Natural killer cell (primary cell): ENCODE data around the gene UBALD2. TPM values are rescaled to one million over a fixed set of nuclear protein-coding genes. Genes with fewer than 3 reads are reported as not detected.

Source experiments
- ATAC-seq, 3 donors: fragments of 150-1000 bp in 2 of 3; fragments of 200-7000 bp in 1 of 3; cut with Tn5 transposase; 1 replicate in 1 of 3; 2 replicates in 2 of 3; pipeline ENCODE4 v1.10.0; 2021; ENCODE audit warnings: mild to moderate bottlenecking in 2 of 3, moderate library complexity in 2 of 3
- DNase-seq, 2 donors: peaks; one replicate each; pipeline versions ENCODE4 v3.0.0 to v3.0.0-alpha.2; 2013 to 2021; ENCODE audit warnings: mixed read lengths in 1 of 2
- H3K27ac ChIP-seq: one replicate; pipeline ENCODE4 v1.5.1; 2013; ENCODE audit warnings: mild to moderate bottlenecking, low read length
- H3K27me3 ChIP-seq: one replicate; pipeline ENCODE4 v1.6.1; 2013; ENCODE audit warnings: low read length; ENCODE audit not compliant: control insufficient read depth, insufficient read depth
- H3K36me3 ChIP-seq: one replicate; pipeline ENCODE4 v1.6.1; 2013; ENCODE audit warnings: low read length; ENCODE audit not compliant: control insufficient read depth, insufficient read depth
- H3K4me1 ChIP-seq: one replicate; pipeline ENCODE4 v1.6.1; 2013; ENCODE audit warnings: low read length; ENCODE audit not compliant: control insufficient read depth, insufficient read depth
- H3K4me3 ChIP-seq: one replicate; pipeline ENCODE4 v1.5.1; 2013; ENCODE audit warnings: low read length
- H3K9me3 ChIP-seq: one replicate; pipeline ENCODE4 v1.6.1; 2013; ENCODE audit warnings: low read length; ENCODE audit not compliant: control insufficient read depth, insufficient read depth
- H3K27ac Mint-ChIP-seq, 2 donors: one replicate each; pipeline ENCODE4 v1.8.0; 2022; ENCODE audit warnings: mild to moderate bottlenecking in 2 of 2, mixed read lengths in 2 of 2, moderate library complexity in 1 of 2
- H3K27me3 Mint-ChIP-seq, 2 donors: one replicate each; pipeline ENCODE4 v1.8.0; 2022; ENCODE audit warnings: low read depth in 2 of 2, mixed read lengths in 2 of 2
- H3K36me3 Mint-ChIP-seq: one replicate; pipeline ENCODE4 v1.8.0; 2022; ENCODE audit warnings: mixed read lengths
- H3K4me1 Mint-ChIP-seq, 2 donors: one replicate each; pipeline ENCODE4 v1.8.0; 2022; ENCODE audit warnings: mixed read lengths in 2 of 2
- H3K4me3 Mint-ChIP-seq: one replicate; pipeline ENCODE4 v1.8.0; 2022; ENCODE audit warnings: mild to moderate bottlenecking, moderate library complexity, mixed read lengths
- H3K9me3 Mint-ChIP-seq, 2 donors: one replicate each; pipeline ENCODE4 v1.8.0; 2022; ENCODE audit warnings: mixed read lengths in 2 of 2
- CTCF ChIP-seq: fragments of 200-600 bp; IDR thresholded peaks from one replicate; pipeline ENCODE4 v1.8.0; 2022; ENCODE audit warnings: antibody characterized with exemption
- WGBS: methylation state at CpG from one replicate; pipeline ENCODE4 v1.1.7; 2013; ENCODE audit warnings: missing lambda C conversion rate; ENCODE audit not compliant: insufficient coverage; 5-methylcytosine and 5-hydroxymethylcytosine counted together
- intact Hi-C: fragments of 100-400 bp; cut with micrococcal nuclease; formaldehyde crosslinking; loops from one replicate; pipeline ENCODE4 v1.14.2; 2022
- total RNA-seq, 4 donors: library from RNA; stranded (reverse); fragments of 120-200 nt in 1 of 4; gene quantifications; one replicate each; pipeline versions ENCODE4 v1.2.3 to v1.2.4, GENCODE V29; 2013 to 2022

Gene UBALD2
- total RNA-seq, 3 donors from 2014 or later (not counting 1 experiment from before 2014, with no cell fraction given), result 171 to 287 (median 189) TPM

- no peaks in the 10 kb centered on the region for H3K4me1 ChIP-seq
- no peak overlapping the region for H3K27ac Mint-ChIP-seq
- no peaks in the 10 kb centered on the region for H3K9me3 ChIP-seq
- H3K4me3 Mint-ChIP-seq, result no peak overlapping the region
- H3K9me3 Mint-ChIP-seq, result no peaks in the 10 kb centered on the region
- H3K27me3 ChIP-seq, result no peaks in the 10 kb centered on the region
- no peaks in the 10 kb centered on the region for H3K4me1 Mint-ChIP-seq
- intact Hi-C loops, result no loop called here
- H3K27ac ChIP-seq, result no peak overlapping the region
- no peaks in the 10 kb centered on the region for H3K27me3 Mint-ChIP-seq
- no peaks in the 10 kb centered on the region for H3K36me3 ChIP-seq
- no peak for TF ChIP-seq CTCF
- H3K4me3 ChIP-seq, result no peak overlapping the region
- 96% methylated on average over 7 of the region's 7 CpGs for WGBS
- ATAC-seq, result no peak
- DNase-seq, result no peak
- H3K36me3 Mint-ChIP-seq, result no peaks in the 10 kb centered on the region
Observed at GRCh38 chr17:76293106-76293505, 28.0 kb downstream of the UBALD2 start.

DNA sequence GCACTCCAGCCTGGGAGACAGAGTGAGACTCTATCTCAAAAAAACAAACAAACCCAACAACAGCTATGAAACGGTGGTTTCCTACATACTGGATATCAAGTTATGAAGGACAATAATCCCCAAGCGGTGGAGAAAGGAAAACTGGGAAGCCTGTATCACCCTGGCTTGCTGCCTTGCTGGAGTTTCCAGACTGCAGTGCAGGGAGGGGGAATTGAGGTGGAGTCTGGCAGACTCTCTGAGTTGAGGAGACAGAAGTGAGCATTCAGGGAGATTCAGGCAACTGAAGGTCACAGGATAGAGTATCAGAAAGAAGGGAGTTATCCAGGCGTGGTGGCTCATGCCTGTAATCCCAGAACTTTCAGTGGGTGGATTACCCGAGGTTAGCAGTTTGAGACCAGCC is 31.0 kb downstream of the UBALD2 start:
- no peak overlapping the region for H3K27ac ChIP-seq
- Mint-ChIP-seq H3K4me3 (no peak overlapping the region), H3K27me3 (no peaks in the 10 kb centered on the region), H3K4me1 (no peaks in the 10 kb centered on the region), H3K36me3 (no peaks in the 10 kb centered on the region), H3K9me3 (no peaks in the 10 kb centered on the region), H3K27ac (no peak overlapping the region)
- DNase-seq, result no peak
- H3K4me1 ChIP-seq, result no peaks in the 10 kb centered on the region
- no peak overlapping the region for H3K4me3 ChIP-seq
- no peak for ATAC-seq
- H3K36me3 ChIP-seq, result no peaks in the 10 kb centered on the region
- intact Hi-C loops, result no loop called here
- no peaks in the 10 kb centered on the region for H3K27me3 ChIP-seq
- no peaks in the 10 kb centered on the region for H3K9me3 ChIP-seq
- 94% methylated on average over 4 of the region's 4 CpGs for WGBS
- TF ChIP-seq CTCF, result no peak

DNA sequence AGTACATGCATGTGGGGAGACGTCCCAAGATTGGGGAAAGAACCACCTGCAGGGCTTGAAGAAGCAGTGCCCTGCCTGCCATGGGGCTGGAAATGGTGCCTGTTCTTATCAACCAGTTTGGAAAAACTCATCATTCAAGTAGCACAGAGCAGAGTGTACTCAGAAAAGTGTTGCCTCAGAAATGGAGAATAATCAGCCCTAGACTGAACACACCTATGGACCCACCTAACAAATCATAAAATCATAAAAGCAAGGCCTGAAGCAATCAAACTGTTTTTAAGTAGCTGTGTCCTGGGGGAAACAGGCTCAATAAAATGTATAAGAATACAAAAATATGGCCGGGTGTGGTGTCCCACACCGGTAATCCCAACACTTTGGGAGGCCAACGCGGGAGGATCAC is 31.7 kb downstream of the UBALD2 start:
- no peak for ATAC-seq
- no peaks in the 10 kb centered on the region for H3K9me3 Mint-ChIP-seq
- Histone ChIP-seq H3K27ac (no peak overlapping the region), H3K9me3 (no peaks in the 10 kb centered on the region), H3K4me1 (no peaks in the 10 kb centered on the region), H3K4me3 (no peak overlapping the region), H3K36me3 (no peaks in the 10 kb centered on the region), H3K27me3 (no peaks in the 10 kb centered on the region)
- 97% methylated on average over 5 of the region's 5 CpGs for WGBS
- no peaks in the 10 kb centered on the region for H3K36me3 Mint-ChIP-seq
- intact Hi-C loops, result no loop called here
- no peak for TF ChIP-seq CTCF
- H3K27ac Mint-ChIP-seq, result no peak overlapping the region
- H3K4me3 Mint-ChIP-seq, result no peak overlapping the region
- no peaks in the 10 kb centered on the region for H3K4me1 Mint-ChIP-seq
- DNase-seq, result no peak
- no peaks in the 10 kb centered on the region for H3K27me3 Mint-ChIP-seq

- Histone ChIP-seq H3K9me3 (no peaks in the 10 kb centered on the region), H3K27ac (no peak overlapping the region), H3K27me3 (no peaks in the 10 kb centered on the region), H3K36me3 (no peaks in the 10 kb centered on the region), H3K4me3 (no peak overlapping the region), H3K4me1 (no peaks in the 10 kb centered on the region)
- Mint-ChIP-seq H3K27ac (no peak overlapping the region), H3K36me3 (no peaks in the 10 kb centered on the region), H3K4me1 (no peaks in the 10 kb centered on the region), H3K4me3 (no peak overlapping the region), H3K27me3 (no peaks in the 10 kb centered on the region), H3K9me3 (no peaks in the 10 kb centered on the region)
- WGBS, result 97% methylated on average over 3 of the region's 3 CpGs
- no peak for TF ChIP-seq CTCF
- no peak for DNase-seq
- intact Hi-C loops, result no loop called here
- ATAC-seq, result no peak
Observed at GRCh38 chr17:76297436-76297835, 32.3 kb downstream of the UBALD2 start.
